Mesenchymal stem cell (in vitro differentiated cells and primary cell): Measurements from ENCODE around the gene CCM2.
A peak's percentile ranks its signal among the peaks of the same experiment; 100 is the strongest.
"Not testable (repeated sequence)": the region's sequence is repeated elsewhere in the genome, so short reads cannot be mapped to it uniquely, and the experiment has no call there.

Source experiments
- DNase-seq: peaks from one replicate; pipeline ENCODE4 v3.0.0-alpha.2; 2013
- H2AFZ ChIP-seq: one replicate; pipeline ENCODE4 v1.6.1; 2013; ENCODE audit warnings: low read depth, mild to moderate bottlenecking, control low read depth, inconsistent platforms, low read length, moderate library complexity
- H2AK5ac ChIP-seq: 2 replicates; pipeline ENCODE4 v1.6.1; 2013; ENCODE audit warnings: low read length, moderate library complexity, mild to moderate bottlenecking, inconsistent platforms; ENCODE audit not compliant: severe bottlenecking
- H2BK120ac ChIP-seq: one replicate; pipeline ENCODE4 v1.6.1; 2013; ENCODE audit warnings: low read depth, mild to moderate bottlenecking, inconsistent platforms, low read length, moderate library complexity
- H2BK12ac ChIP-seq, 2 experiments: one replicate each; pipeline ENCODE4 v1.6.1; 2013; ENCODE audit warnings: inconsistent platforms in 2 of 2, low read length in 2 of 2, mild to moderate bottlenecking in 2 of 2, moderate library complexity in 2 of 2, control low read depth in 1 of 2
- H2BK15ac ChIP-seq: one replicate; pipeline ENCODE4 v1.6.1; 2013; ENCODE audit warnings: mild to moderate bottlenecking, low read depth, inconsistent platforms; ENCODE audit not compliant: poor library complexity, severe bottlenecking
- H2BK5ac ChIP-seq: 2 replicates; pipeline ENCODE4 v1.6.1; 2013; ENCODE audit warnings: low read depth, mild to moderate bottlenecking, low read length, control low read depth, inconsistent platforms; ENCODE audit not compliant: poor library complexity, severe bottlenecking
- H3K14ac ChIP-seq, 2 experiments: one replicate each; pipeline ENCODE4 v1.6.1; 2013; ENCODE audit warnings: inconsistent platforms in 2 of 2, low read length in 2 of 2, control low read depth in 1 of 2, mild to moderate bottlenecking in 1 of 2, moderate library complexity in 1 of 2
- H3K18ac ChIP-seq, 2 experiments: one replicate each; pipeline ENCODE4 v1.6.1; 2013; ENCODE audit warnings: inconsistent platforms in 2 of 2, low read length in 2 of 2, control low read depth in 1 of 2, low read depth in 1 of 2, mild to moderate bottlenecking in 1 of 2
- H3K23ac ChIP-seq, 2 experiments: one replicate each; pipeline ENCODE4 v1.6.1; 2013; ENCODE audit warnings: inconsistent platforms in 2 of 2, low read length in 2 of 2, mild to moderate bottlenecking in 2 of 2, moderate library complexity in 2 of 2, control low read depth in 1 of 2
- H3K27ac ChIP-seq: 2 replicates; pipeline ENCODE4 v1.5.1; 2013; ENCODE audit warnings: mild to moderate bottlenecking, moderate library complexity, low read length, control low read depth, inconsistent platforms; ENCODE audit not compliant: poor library complexity, severe bottlenecking
- H3K27me3 ChIP-seq, 2 experiments: 2 replicates each; pipeline versions ENCODE4 v1.6.1 to v1.7.0; 2013; ENCODE audit warnings: low read length in 2 of 2, mild to moderate bottlenecking in 2 of 2, moderate library complexity in 2 of 2, control low read depth in 1 of 2, inconsistent platforms in 1 of 2; ENCODE audit not compliant: control insufficient read depth in 1 of 2, insufficient read depth in 1 of 2
- H3K36me3 ChIP-seq, 2 experiments: 2 replicates each; pipeline versions ENCODE4 v1.6.1 to v1.7.0; 2013; ENCODE audit warnings: low read length in 2 of 2, control low read depth in 1 of 2, inconsistent platforms in 1 of 2, low read depth in 1 of 2, mild to moderate bottlenecking in 1 of 2; ENCODE audit not compliant: insufficient read depth in 2 of 2, control insufficient read depth in 1 of 2
- H3K4ac ChIP-seq, 2 experiments: one replicate each; pipeline ENCODE4 v1.6.1; 2013; ENCODE audit warnings: inconsistent platforms in 2 of 2, low read length in 2 of 2, mild to moderate bottlenecking in 2 of 2, moderate library complexity in 2 of 2, control low read depth in 1 of 2, low read depth in 1 of 2
- H3K4me1 ChIP-seq: 2 replicates; pipeline ENCODE4 v1.6.1; 2013; ENCODE audit warnings: low read depth, low read length, control low read depth; ENCODE audit not compliant: control insufficient read depth, insufficient read depth
- H3K4me2 ChIP-seq: 2 replicates; pipeline ENCODE4 v1.6.1; 2013; ENCODE audit warnings: low read length, mild to moderate bottlenecking, inconsistent platforms; ENCODE audit not compliant: poor library complexity, severe bottlenecking
- H3K4me3 ChIP-seq, 2 experiments: 2 replicates each; pipeline versions ENCODE4 v1.5.1 to v1.7.0; 2013; ENCODE audit warnings: low read length in 2 of 2, mild to moderate bottlenecking in 2 of 2, control low read depth in 1 of 2, low read depth in 1 of 2; ENCODE audit not compliant: insufficient read depth in 1 of 2
- H3K79me1 ChIP-seq: replicated peaks from 2 replicates; pipeline ENCODE4 v1.6.1; 2013; ENCODE audit warnings: mild to moderate bottlenecking, control low read depth, low read length, inconsistent platforms; ENCODE audit not compliant: poor library complexity, severe bottlenecking
- H3K9ac ChIP-seq: 2 replicates; pipeline ENCODE4 v1.7.0; 2013; ENCODE audit warnings: mild to moderate bottlenecking, low read length, moderate library complexity
- H3K9me3 ChIP-seq: 2 replicates; pipeline ENCODE4 v1.7.0; 2013; ENCODE audit warnings: mild to moderate bottlenecking, low read length; ENCODE audit not compliant: control insufficient read depth
- H4K8ac ChIP-seq: one replicate; pipeline ENCODE4 v1.6.1; 2013; ENCODE audit warnings: inconsistent platforms, mild to moderate bottlenecking, low read length, moderate library complexity
- H4K91ac ChIP-seq: one replicate; pipeline ENCODE4 v1.6.1; 2013; ENCODE audit warnings: mild to moderate bottlenecking, low read length, inconsistent platforms
- WGBS: methylation state at CpG from one replicate; pipeline ENCODE4 v1.1.7; 2013; ENCODE audit warnings: mixed read lengths; 5-methylcytosine and 5-hydroxymethylcytosine counted together

The CCM2 gene

GRCh38 chr7:45108863-45109262, 108.9 kb downstream of the CCM2 start:
- no peak overlapping the region for H3K27ac ChIP-seq
- H2BK15ac ChIP-seq = no peak overlapping the region
- no peak overlapping the region for H3K4ac ChIP-seq
- H2BK12ac ChIP-seq = no peak overlapping the region
- no peaks in the 10 kb centered on the region for H3K9me3 ChIP-seq
- no peak overlapping the region for H3K14ac ChIP-seq
- no peak overlapping the region for H3K18ac ChIP-seq
- H3K4me3 ChIP-seq = no peak overlapping the region
- no peak overlapping the region for H2AFZ ChIP-seq
- no peak overlapping the region for H2AK5ac ChIP-seq
- H3K27me3 ChIP-seq = peaks cover 0 to under 1% of the 10 kb centered on the region in 2 experiments
- peaks cover 46 to 55% of the 10 kb centered on the region in 2 experiments for H3K36me3 ChIP-seq
- H3K79me1 ChIP-seq = peaks cover 33% of the 10 kb centered on the region
- H3K4me1 ChIP-seq = peaks cover 10% of the 10 kb centered on the region
- no peak overlapping the region for H4K91ac ChIP-seq
- H2BK120ac ChIP-seq = no peak overlapping the region
- no peak overlapping the region for H3K4me2 ChIP-seq
- no peak for DNase-seq
- no peak overlapping the region for H3K23ac ChIP-seq
- 91% methylated on average over 8 of the region's 8 CpGs for WGBS
- no peak overlapping the region for H4K8ac ChIP-seq
- no peak overlapping the region for H2BK5ac ChIP-seq
- H3K9ac ChIP-seq = peak overlapping the region; percentile 56

- Histone ChIP-seq H3K23ac (no peak within 1 kb of the TSS), H3K79me1 (peaks cover 17% of the 10 kb centered on the region), H3K9ac (peak within 1 kb of the TSS; percentile 94), H2AK5ac (no peak within 1 kb of the TSS), H2AFZ (peak within 1 kb of the TSS; percentile 87), H2BK5ac (peak within 1 kb of the TSS; percentile 69), H2BK120ac (peak within 1 kb of the TSS; percentile 86), H3K14ac (peak within 1 kb of the TSS in 1 of 2 experiments; percentile 73), H3K4me1 (peaks cover 10% of the 10 kb centered on the region), H3K4me2 (peak within 1 kb of the TSS; percentile 82), H2BK12ac (no peak within 1 kb of the TSS), H2BK15ac (peak within 1 kb of the TSS; percentile 21), H3K18ac (peak within 1 kb of the TSS; percentile 97 to 98), H4K8ac (peak within 1 kb of the TSS; percentile 94), H3K36me3 (peaks cover 20 to 28% of the 10 kb centered on the region in 2 experiments), H3K4ac (peak within 1 kb of the TSS; percentile 41 to 87), H3K27me3 (peaks cover 16 to 19% of the 10 kb centered on the region in 2 experiments), H4K91ac (peak within 1 kb of the TSS; percentile 99), H3K4me3 (peak within 1 kb of the TSS; percentile 94 to 99), H3K9me3 (no peaks in the 10 kb centered on the region), H3K27ac (peak within 1 kb of the TSS; percentile 86)
- peak; percentile 96 for DNase-seq
- WGBS = under 1% methylated on average over 58 of the region's 64 CpGs
Measured at GRCh38 chr7:45111298-45112223, 111.6 kb downstream of the CCM2 start, which contains the start of gene TBRG4. TBRG4 (minus strand) TSS chr7:45111697; CDS start chr7:45109237, 2,460 bp downstream.

GRCh38 chr7:45112648-45113047, 112.6 kb downstream of the CCM2 start:
- Histone ChIP-seq H2BK15ac (no peak overlapping the region), H3K79me1 (peaks cover 10% of the 10 kb centered on the region), H3K9ac (peak overlapping the region; percentile 94), H3K9me3 (no peaks in the 10 kb centered on the region), H2AK5ac (no peak overlapping the region), H2BK5ac (no peak overlapping the region), H3K23ac (no peak overlapping the region), H4K91ac (no peak overlapping the region), H2BK12ac (no peak overlapping the region), H3K4ac (no peak overlapping the region), H3K18ac (no peak overlapping the region), H3K14ac (no peak overlapping the region), H3K4me3 (peak overlapping the region in 1 of 2 experiments; percentile 94), H2BK120ac (no peak overlapping the region), H3K4me1 (peaks cover 8% of the 10 kb centered on the region), H3K27me3 (peaks cover 27 to 30% of the 10 kb centered on the region in 2 experiments), H2AFZ (no peak overlapping the region), H3K27ac (no peak overlapping the region), H4K8ac (no peak overlapping the region), H3K36me3 (peaks cover 11 to 18% of the 10 kb centered on the region in 2 experiments), H3K4me2 (no peak overlapping the region)
- WGBS = 80% methylated on average over 1 of the region's 1 CpG
- DNase-seq = peak; percentile 19

GRCh38 chr7:45114257-45114656, 114.3 kb downstream of the CCM2 start:
- H2BK120ac ChIP-seq, H2AK5ac ChIP-seq, H3K27ac ChIP-seq, H2BK5ac ChIP-seq, H2AFZ ChIP-seq, H3K9ac ChIP-seq, H2BK15ac ChIP-seq, H3K23ac ChIP-seq, H3K4me2 ChIP-seq, H4K8ac ChIP-seq, H2BK12ac ChIP-seq, H3K79me1 ChIP-seq, H3K4ac ChIP-seq, H3K4me3 ChIP-seq, H3K14ac ChIP-seq, H3K9me3 ChIP-seq, H3K18ac ChIP-seq, H4K91ac ChIP-seq, DNase-seq, H3K4me1 ChIP-seq, H3K36me3 ChIP-seq: not testable (repeated sequence)
- 38% methylated on average over 1 of the region's 1 CpG for WGBS
- H3K27me3 ChIP-seq = peaks cover 28 to 33% of the 10 kb centered on the region in 2 experiments
